NT2/D1 (cell line): ENCODE results near the gene PHF2.

ENCODE experiments used
- SUZ12 ChIP-seq: IDR thresholded peaks from 2 replicates; pipeline ENCODE4 v1.6.1; 2011; ENCODE audit not compliant: insufficient read length, insufficient read depth; ENCODE audit errors: extremely low read depth
- YY1 ChIP-seq: IDR thresholded peaks from 2 replicates; pipeline ENCODE4 v1.6.1; 2011; ENCODE audit not compliant: insufficient read length, insufficient read depth
- ZNF274 ChIP-seq: IDR thresholded peaks from 2 replicates; pipeline ENCODE4 v1.6.1; 2011; ENCODE audit warnings: mild to moderate bottlenecking, low read depth, low read length

DNA sequence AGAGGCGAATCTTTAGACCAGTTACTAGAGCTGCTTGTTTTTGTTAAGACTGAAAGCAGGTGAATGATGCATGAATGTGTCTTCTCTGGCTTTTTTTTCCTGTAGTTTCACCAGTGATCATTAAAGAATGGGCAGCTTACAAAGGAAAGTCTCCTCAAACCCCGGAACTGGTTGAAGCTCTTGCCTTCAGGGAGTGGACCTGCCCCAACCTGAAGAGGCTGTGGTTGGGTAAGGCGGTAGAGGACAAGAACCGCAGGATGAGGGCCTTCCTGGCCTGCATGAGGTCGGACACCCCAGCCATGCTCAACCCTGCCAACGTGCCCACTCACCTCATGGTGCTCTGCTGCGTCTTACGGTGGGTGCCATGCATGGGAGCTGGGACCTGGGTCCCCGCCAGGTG, 33.3 kb upstream of the PHF2 start:
- TF ChIP-seq YY1 (no peak), ZNF274 (no peak), SUZ12 (no peak)
